Smooth muscle cell (in vitro differentiated cells): Measurements from ENCODE around the gene ACTL8. TPM values are rescaled to one million over a fixed set of nuclear protein-coding genes. Genes with fewer than 3 reads are reported as not detected.

Experiments used
- DNase-seq: peaks from one replicate; lab custom pipeline; 2025; ENCODE audit not compliant: unreplicated experiment; lab: John Stamatoyannopoulos, UW
- H2AFZ ChIP-seq: fragments of 200-600 bp; sonication (generic); 2 replicates; pipeline ENCODE4 v1.6.0; 2016; ENCODE audit warnings: antibody characterized with exemption, low read depth, mild to moderate bottlenecking
- H3F3A ChIP-seq: fragments of 200-600 bp; sonication (generic); 2 replicates; pipeline ENCODE4 v1.6.0; 2017; ENCODE audit warnings: antibody characterized with exemption, low read depth
- H3K27ac ChIP-seq: fragments of 200-600 bp; sonication (generic); 2 replicates; pipeline ENCODE4 v1.5.1; 2016; ENCODE audit warnings: low read depth, mild to moderate bottlenecking
- H3K27me3 ChIP-seq: fragments of 200-600 bp; sonication (generic); 2 replicates; pipeline ENCODE4 v1.6.1; 2016; ENCODE audit warnings: low read depth, mild to moderate bottlenecking
- H3K36me3 ChIP-seq: fragments of 200-600 bp; sonication (generic); 2 replicates; pipeline ENCODE4 v1.5.1; 2016; ENCODE audit warnings: low read depth
- H3K4me1 ChIP-seq: fragments of 200-600 bp; sonication (generic); 2 replicates; pipeline ENCODE4 v1.5.1; 2016; ENCODE audit warnings: low read depth
- H3K4me2 ChIP-seq: fragments of 200-600 bp; sonication (generic); 2 replicates; pipeline ENCODE4 v1.6.0; 2016; ENCODE audit warnings: mild to moderate bottlenecking
- H3K4me3 ChIP-seq: fragments of 200-600 bp; sonication (generic); 2 replicates; pipeline ENCODE4 v1.5.1; 2016; ENCODE audit warnings: mild to moderate bottlenecking
- H3K79me2 ChIP-seq: fragments of 200-600 bp; sonication (generic); 2 replicates; pipeline ENCODE4 v1.6.0; 2016; ENCODE audit warnings: low read depth, mild to moderate bottlenecking
- H3K9ac ChIP-seq: fragments of 200-600 bp; sonication (generic); 2 replicates; pipeline ENCODE4 v1.6.0; 2016; ENCODE audit warnings: low read depth
- H3K9me3 ChIP-seq: fragments of 200-600 bp; sonication (generic); replicated peaks from 2 replicates; pipeline ENCODE4 v1.5.1; 2016; ENCODE audit warnings: low read depth
- H4K20me1 ChIP-seq: fragments of 200-600 bp; sonication (generic); 2 replicates; pipeline ENCODE4 v1.6.0; 2016; ENCODE audit warnings: low read depth
- CTCF ChIP-seq: fragments of 200-600 bp; sonication (generic); IDR thresholded peaks from 2 replicates; pipeline ENCODE4 v1.5.1; 2017; ENCODE audit warnings: borderline replicate concordance, mild to moderate bottlenecking, antibody characterized with exemption; ENCODE audit not compliant: insufficient read depth, poor library complexity, severe bottlenecking
- WGBS: methylation state at CpG from one replicate; pipeline ENCODE4 v1.1.7; 2016; ENCODE audit warnings: low lambda C conversion rate; 5-methylcytosine and 5-hydroxymethylcytosine counted together
- polyA plus RNA-seq: library from polyadenylated mRNA; unstranded; fragments of >200 nt; fragmentation: Nextera tagmentation; extraction: Ambion mirVana; gene quantifications from 2 replicates; pipeline ENCODE4 v1.2.1, GENCODE V29; 2016
- total RNA-seq: library from RNA; depleted of rRNA; stranded (reverse); fragments of >200 nt; gene quantifications from 2 replicates; pipeline ENCODE4 v1.2.3, GENCODE V29; 2014

ACTL8 gene
- total and polyA plus RNA-seq, 2 experiments from 2014 or later: 0.13 TPM; not detected in 1

- no peaks in the 10 kb centered on the region for H3K9me3 ChIP-seq
- no peak for DNase-seq
- peak overlapping the region; percentile 46 for H3K4me2 ChIP-seq
- WGBS: 47% methylated on average over 9 of the region's 9 CpGs
- H3K4me1 ChIP-seq: peaks cover 6% of the 10 kb centered on the region
- no peak overlapping the region for H3K4me3 ChIP-seq
- H3F3A ChIP-seq: no peaks in the 10 kb centered on the region
- peak overlapping the region; percentile 75 for H3K27ac ChIP-seq
- no peaks in the 10 kb centered on the region for H4K20me1 ChIP-seq
- H3K27me3 ChIP-seq: peaks cover 2% of the 10 kb centered on the region
- no peaks in the 10 kb centered on the region for H3K79me2 ChIP-seq
- no peak overlapping the region for H3K9ac ChIP-seq
- H2AFZ ChIP-seq: no peak overlapping the region
- no peak for TF ChIP-seq CTCF
- no peaks in the 10 kb centered on the region for H3K36me3 ChIP-seq
These were observed 111.0 kb downstream of the ACTL8 start for GRCh38 chr1:17865912-17866739.

DNA sequence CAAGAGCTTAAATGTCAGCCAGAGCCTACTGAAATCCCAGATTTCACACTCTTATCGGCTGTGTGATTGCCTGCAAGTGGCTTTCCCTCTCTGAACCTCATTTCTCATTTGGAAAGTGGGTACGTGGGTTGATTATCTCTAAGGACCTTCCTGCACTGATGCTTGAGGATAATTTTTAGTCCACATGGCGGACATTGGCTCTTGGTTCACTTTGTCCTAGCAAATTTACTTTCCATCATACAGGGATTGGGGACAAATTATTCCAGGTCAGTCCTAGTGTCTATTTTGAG is 111.6 kb downstream of the ACTL8 start:
- Histone ChIP-seq H3K4me2 (no peak overlapping the region), H2AFZ (no peak overlapping the region), H3F3A (no peaks in the 10 kb centered on the region), H3K36me3 (no peaks in the 10 kb centered on the region), H3K4me1 (peaks cover 6% of the 10 kb centered on the region), H3K27ac (peak overlapping the region; percentile 75), H3K9me3 (no peaks in the 10 kb centered on the region), H3K9ac (no peak overlapping the region), H3K4me3 (no peak overlapping the region), H3K79me2 (no peaks in the 10 kb centered on the region), H3K27me3 (peaks cover 2% of the 10 kb centered on the region), H4K20me1 (no peaks in the 10 kb centered on the region)
- 52% methylated on average over 3 of the region's 3 CpGs for WGBS
- no peak for TF ChIP-seq CTCF
- DNase-seq: no peak

DNA sequence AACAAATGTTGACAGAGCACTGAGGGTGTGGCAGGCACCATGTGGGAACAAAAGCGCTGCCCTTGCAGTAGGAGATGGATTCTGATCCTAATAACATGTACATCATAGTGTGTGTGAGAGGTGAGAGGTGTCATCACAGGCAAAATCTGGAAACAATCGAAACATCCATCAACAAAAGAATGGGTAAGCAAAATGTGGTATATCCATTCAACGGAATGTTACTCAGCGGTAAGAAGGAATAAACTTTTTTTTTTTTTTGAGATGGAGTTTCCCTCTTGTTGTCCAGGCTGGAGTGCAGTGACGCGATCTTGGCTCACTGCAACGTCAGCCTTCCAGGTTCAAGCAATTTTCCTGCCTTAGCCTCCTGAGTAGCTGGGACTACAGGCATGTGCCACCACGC is 112.3 kb downstream of the ACTL8 start:
- H3K9me3 ChIP-seq: no peaks in the 10 kb centered on the region
- H3F3A ChIP-seq: no peaks in the 10 kb centered on the region
- 96% methylated on average over 8 of the region's 8 CpGs for WGBS
- H3K4me1 ChIP-seq: peaks cover 6% of the 10 kb centered on the region
- no peak overlapping the region for H2AFZ ChIP-seq
- H3K4me3 ChIP-seq: no peak overlapping the region
- no peak overlapping the region for H3K27ac ChIP-seq
- no peak overlapping the region for H3K4me2 ChIP-seq
- no peaks in the 10 kb centered on the region for H3K79me2 ChIP-seq
- no peak for TF ChIP-seq CTCF
- H3K9ac ChIP-seq: no peak overlapping the region
- H4K20me1 ChIP-seq: no peaks in the 10 kb centered on the region
- H3K36me3 ChIP-seq: no peaks in the 10 kb centered on the region
- no peak for DNase-seq
- peaks cover 2% of the 10 kb centered on the region for H3K27me3 ChIP-seq

GRCh38 chr1:17869815-17870214 is 114.7 kb downstream of the ACTL8 start:
- no peak overlapping the region for H3K27ac ChIP-seq
- H3K36me3 ChIP-seq: no peaks in the 10 kb centered on the region
- no peaks in the 10 kb centered on the region for H3K79me2 ChIP-seq
- H4K20me1 ChIP-seq: no peaks in the 10 kb centered on the region
- H3K9me3 ChIP-seq: no peaks in the 10 kb centered on the region
- peaks cover 11% of the 10 kb centered on the region for H3K4me1 ChIP-seq
- H3F3A ChIP-seq: peaks cover under 1% of the 10 kb centered on the region
- no peak overlapping the region for H3K4me3 ChIP-seq
- no peak overlapping the region for H3K9ac ChIP-seq
- 65% methylated on average over 3 of the region's 3 CpGs for WGBS
- no peaks in the 10 kb centered on the region for H3K27me3 ChIP-seq
- DNase-seq: no peak
- H2AFZ ChIP-seq: no peak overlapping the region
- no peak for TF ChIP-seq CTCF
- no peak overlapping the region for H3K4me2 ChIP-seq
